Natural killer cell (primary cell): Measurements from ENCODE around the gene CLPTM1L. TPM values are rescaled to one million over a fixed set of nuclear protein-coding genes. Genes with fewer than 3 reads are reported as not detected.

Source experiments
- ATAC-seq, 3 donors: fragments of 150-1000 bp in 2 of 3; fragments of 200-7000 bp in 1 of 3; cut with Tn5 transposase; 1 replicate in 1 of 3; 2 replicates in 2 of 3; pipeline ENCODE4 v1.10.0; 2021; ENCODE audit warnings: mild to moderate bottlenecking in 2 of 3, moderate library complexity in 2 of 3
- DNase-seq, 2 donors: peaks; one replicate each; pipeline versions ENCODE4 v3.0.0 to v3.0.0-alpha.2; 2013 to 2021; ENCODE audit warnings: mixed read lengths in 1 of 2
- H3K27ac ChIP-seq: one replicate; pipeline ENCODE4 v1.5.1; 2013; ENCODE audit warnings: mild to moderate bottlenecking, low read length
- H3K27me3 ChIP-seq: one replicate; pipeline ENCODE4 v1.6.1; 2013; ENCODE audit warnings: low read length; ENCODE audit not compliant: control insufficient read depth, insufficient read depth
- H3K36me3 ChIP-seq: one replicate; pipeline ENCODE4 v1.6.1; 2013; ENCODE audit warnings: low read length; ENCODE audit not compliant: control insufficient read depth, insufficient read depth
- H3K4me1 ChIP-seq: one replicate; pipeline ENCODE4 v1.6.1; 2013; ENCODE audit warnings: low read length; ENCODE audit not compliant: control insufficient read depth, insufficient read depth
- H3K4me3 ChIP-seq: one replicate; pipeline ENCODE4 v1.5.1; 2013; ENCODE audit warnings: low read length
- H3K9me3 ChIP-seq: one replicate; pipeline ENCODE4 v1.6.1; 2013; ENCODE audit warnings: low read length; ENCODE audit not compliant: control insufficient read depth, insufficient read depth
- H3K27ac Mint-ChIP-seq, 2 donors: one replicate each; pipeline ENCODE4 v1.8.0; 2022; ENCODE audit warnings: mild to moderate bottlenecking in 2 of 2, mixed read lengths in 2 of 2, moderate library complexity in 1 of 2
- H3K27me3 Mint-ChIP-seq, 2 donors: one replicate each; pipeline ENCODE4 v1.8.0; 2022; ENCODE audit warnings: low read depth in 2 of 2, mixed read lengths in 2 of 2
- H3K36me3 Mint-ChIP-seq: one replicate; pipeline ENCODE4 v1.8.0; 2022; ENCODE audit warnings: mixed read lengths
- H3K4me1 Mint-ChIP-seq, 2 donors: one replicate each; pipeline ENCODE4 v1.8.0; 2022; ENCODE audit warnings: mixed read lengths in 2 of 2
- H3K4me3 Mint-ChIP-seq: one replicate; pipeline ENCODE4 v1.8.0; 2022; ENCODE audit warnings: mild to moderate bottlenecking, moderate library complexity, mixed read lengths
- H3K9me3 Mint-ChIP-seq, 2 donors: one replicate each; pipeline ENCODE4 v1.8.0; 2022; ENCODE audit warnings: mixed read lengths in 2 of 2
- WGBS: methylation state at CpG from one replicate; pipeline ENCODE4 v1.1.7; 2013; ENCODE audit warnings: missing lambda C conversion rate; ENCODE audit not compliant: insufficient coverage; 5-methylcytosine and 5-hydroxymethylcytosine counted together
- intact Hi-C: fragments of 100-400 bp; cut with micrococcal nuclease; formaldehyde crosslinking; loops from one replicate; pipeline ENCODE4 v1.14.2; 2022
- total RNA-seq, 4 donors: library from RNA; stranded (reverse); fragments of 120-200 nt in 1 of 4; gene quantifications; one replicate each; pipeline versions ENCODE4 v1.2.3 to v1.2.4, GENCODE V29; 2013 to 2022
- TF ChIP-seq, protein P1 (sequence below): fragments of 200-600 bp; IDR thresholded peaks from one replicate; pipeline ENCODE4 v1.8.0; 2022; ENCODE audit warnings: antibody characterized with exemption

Gene CLPTM1L
- total RNA-seq, 3 donors from 2014 or later (not counting 1 experiment from before 2014, with no cell fraction given), result 67.1 to 105 (median 97.5) TPM

DNA sequence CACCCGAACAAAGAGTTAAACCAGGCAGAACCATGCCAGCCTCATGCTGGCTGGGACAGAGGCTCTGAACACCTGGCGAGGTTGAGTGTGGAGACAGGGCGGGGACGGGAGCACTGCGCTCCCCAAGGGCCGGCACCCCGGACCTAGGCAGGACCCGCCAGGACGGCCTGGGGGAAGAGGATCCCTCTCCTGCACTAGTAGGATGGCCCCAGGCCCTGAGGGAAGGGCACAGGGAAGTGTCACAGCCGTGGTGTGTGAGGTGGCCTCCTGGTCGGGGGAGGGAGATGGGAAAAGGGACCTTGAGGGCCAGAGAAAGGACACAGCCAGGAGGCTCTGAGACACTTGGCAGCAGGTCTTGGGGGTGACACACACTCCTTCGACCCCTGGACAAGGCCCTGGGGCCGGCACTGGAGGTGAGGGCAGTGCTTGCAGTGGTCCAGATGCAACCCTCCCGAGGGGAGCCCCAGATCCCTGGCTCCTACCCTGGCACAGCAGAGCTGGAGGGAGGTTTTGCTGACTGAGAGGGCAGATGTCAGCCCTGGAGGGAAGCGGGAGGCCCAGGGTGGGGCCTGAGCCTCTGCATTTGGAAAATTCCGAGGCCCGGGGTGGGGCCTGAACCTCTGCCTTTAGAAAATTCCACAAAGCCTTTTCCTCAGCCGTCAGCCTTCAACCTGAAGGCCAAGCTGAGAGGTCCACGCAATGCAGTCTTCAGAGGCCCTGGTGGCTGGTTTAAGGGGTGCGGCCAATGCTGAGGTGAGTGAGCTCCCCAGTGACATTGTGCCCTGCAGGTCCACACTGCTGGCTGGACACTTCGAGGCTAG lies 25.3 kb downstream of the CLPTM1L start:
- H3K9me3 Mint-ChIP-seq, result no peaks in the 10 kb centered on the region
- TF ChIP-seq, protein P1, sequence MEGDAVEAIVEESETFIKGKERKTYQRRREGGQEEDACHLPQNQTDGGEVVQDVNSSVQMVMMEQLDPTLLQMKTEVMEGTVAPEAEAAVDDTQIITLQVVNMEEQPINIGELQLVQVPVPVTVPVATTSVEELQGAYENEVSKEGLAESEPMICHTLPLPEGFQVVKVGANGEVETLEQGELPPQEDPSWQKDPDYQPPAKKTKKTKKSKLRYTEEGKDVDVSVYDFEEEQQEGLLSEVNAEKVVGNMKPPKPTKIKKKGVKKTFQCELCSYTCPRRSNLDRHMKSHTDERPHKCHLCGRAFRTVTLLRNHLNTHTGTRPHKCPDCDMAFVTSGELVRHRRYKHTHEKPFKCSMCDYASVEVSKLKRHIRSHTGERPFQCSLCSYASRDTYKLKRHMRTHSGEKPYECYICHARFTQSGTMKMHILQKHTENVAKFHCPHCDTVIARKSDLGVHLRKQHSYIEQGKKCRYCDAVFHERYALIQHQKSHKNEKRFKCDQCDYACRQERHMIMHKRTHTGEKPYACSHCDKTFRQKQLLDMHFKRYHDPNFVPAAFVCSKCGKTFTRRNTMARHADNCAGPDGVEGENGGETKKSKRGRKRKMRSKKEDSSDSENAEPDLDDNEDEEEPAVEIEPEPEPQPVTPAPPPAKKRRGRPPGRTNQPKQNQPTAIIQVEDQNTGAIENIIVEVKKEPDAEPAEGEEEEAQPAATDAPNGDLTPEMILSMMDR, result no peak
- H3K27me3 Mint-ChIP-seq, result peaks cover 0 to 13% of the 10 kb centered on the region in 2 donors
- H3K4me3 ChIP-seq, result no peak overlapping the region
- peaks cover 2% of the 10 kb centered on the region for H3K27me3 ChIP-seq
- WGBS, result 93% methylated on average over 21 of the region's 21 CpGs
- no peak for ATAC-seq
- peak in 1 of 2 donors; percentile 12 for DNase-seq
- no peak overlapping the region for H3K27ac Mint-ChIP-seq
- peaks cover 26% of the 10 kb centered on the region for H3K4me1 ChIP-seq
- H3K27ac ChIP-seq, result no peak overlapping the region
- intact Hi-C loops, result no loop called here
- peaks cover 16% of the 10 kb centered on the region for H3K36me3 Mint-ChIP-seq
- no peaks in the 10 kb centered on the region for H3K9me3 ChIP-seq
- H3K4me1 Mint-ChIP-seq, result peaks cover 22 to 26% of the 10 kb centered on the region in 2 donors
- H3K36me3 ChIP-seq, result peaks cover 60% of the 10 kb centered on the region
- H3K4me3 Mint-ChIP-seq, result no peak overlapping the region

DNA sequence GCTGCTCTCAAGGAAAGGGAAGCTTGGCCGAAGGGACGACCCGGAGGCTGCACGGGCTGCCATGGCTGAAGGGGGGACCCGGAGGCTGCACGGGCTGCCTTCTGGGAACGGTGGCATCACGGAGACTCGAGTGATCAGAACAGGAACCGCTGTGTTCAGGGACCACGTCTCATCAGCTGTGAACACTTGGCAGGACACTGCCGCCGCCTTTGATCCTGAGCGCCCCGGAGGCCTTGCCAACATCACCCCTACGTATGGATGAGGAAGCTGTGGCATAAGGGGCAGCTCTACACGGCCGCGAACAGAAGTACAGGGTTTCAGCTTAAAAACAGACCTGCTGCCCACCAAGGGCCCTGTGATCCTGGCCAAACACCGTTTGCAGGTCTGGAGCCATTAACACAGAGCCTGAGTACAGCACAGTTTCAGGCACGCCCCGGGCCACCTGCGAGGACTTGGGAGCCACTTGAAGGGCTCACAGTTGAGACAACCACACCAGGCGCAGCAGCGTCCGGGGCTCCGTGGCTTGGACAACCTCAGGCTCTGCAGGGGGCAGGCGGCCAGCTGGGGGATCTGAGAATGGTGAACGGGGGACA lies 26.1 kb downstream of the CLPTM1L start:
- no peak overlapping the region for H3K27ac Mint-ChIP-seq

DNA sequence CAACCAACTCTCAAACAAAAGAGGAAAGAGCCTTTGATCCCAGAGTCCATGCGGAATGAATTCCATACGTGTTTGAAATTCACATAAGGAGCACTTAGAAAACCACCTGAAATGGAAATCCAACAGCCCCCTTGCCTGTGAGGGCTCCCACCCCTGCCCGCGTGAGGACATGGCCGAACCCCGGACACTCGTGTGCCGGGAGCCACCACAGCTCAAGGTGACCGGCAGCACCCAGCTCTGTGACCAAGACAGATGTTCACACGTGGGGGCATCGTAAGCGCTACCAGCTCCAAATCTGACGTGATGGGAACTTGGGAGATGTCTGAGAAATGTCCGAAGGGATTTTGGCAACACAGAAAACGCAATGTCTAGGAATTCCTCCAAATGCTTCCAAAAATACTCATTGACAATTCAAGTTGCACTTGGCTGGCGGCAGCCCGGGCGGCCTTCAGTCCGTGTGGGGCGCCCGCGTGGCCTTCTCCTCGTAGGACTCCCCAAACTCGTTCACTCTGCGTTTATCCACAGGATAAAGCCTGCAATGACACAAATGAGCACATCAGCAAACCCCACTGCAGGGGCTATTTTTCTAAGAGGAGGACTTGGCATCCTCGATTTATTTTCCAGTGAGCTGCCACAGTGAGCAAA lies 26.9 kb downstream of the CLPTM1L start:
- peaks cover 2% of the 10 kb centered on the region for H3K27me3 ChIP-seq
- peaks cover 36 to 37% of the 10 kb centered on the region in 2 donors for H3K4me1 Mint-ChIP-seq
- no peak overlapping the region for H3K4me3 Mint-ChIP-seq
- H3K9me3 Mint-ChIP-seq, result no peaks in the 10 kb centered on the region
- 97% methylated on average over 26 of the region's 26 CpGs for WGBS
- H3K36me3 ChIP-seq, result peaks cover 49% of the 10 kb centered on the region
- no peaks in the 10 kb centered on the region for H3K9me3 ChIP-seq
- peaks cover 0 to 13% of the 10 kb centered on the region in 2 donors for H3K27me3 Mint-ChIP-seq
- H3K27ac Mint-ChIP-seq, result no peak overlapping the region
- intact Hi-C loops, result no loop called here
- ATAC-seq, result no peak
- peaks cover 42% of the 10 kb centered on the region for H3K4me1 ChIP-seq
- no peak for DNase-seq
- peaks cover 16% of the 10 kb centered on the region for H3K36me3 Mint-ChIP-seq
- no peak overlapping the region for H3K4me3 ChIP-seq
- TF ChIP-seq, protein P1, result no peak
- no peak overlapping the region for H3K27ac ChIP-seq

More for the DNA sequence above, 26.1 kb downstream of the CLPTM1L start:
- Mint-ChIP-seq H3K4me3 (no peak overlapping the region), H3K36me3 (peaks cover 16% of the 10 kb centered on the region), H3K9me3 (no peaks in the 10 kb centered on the region), H3K27me3 (peaks cover 0 to 13% of the 10 kb centered on the region in 2 donors), H3K4me1 (peaks cover 29 to 33% of the 10 kb centered on the region in 2 donors)
- Histone ChIP-seq H3K27me3 (peaks cover 2% of the 10 kb centered on the region), H3K4me3 (no peak overlapping the region), H3K9me3 (no peaks in the 10 kb centered on the region), H3K4me1 (peaks cover 35% of the 10 kb centered on the region), H3K36me3 (peaks cover 52% of the 10 kb centered on the region), H3K27ac (no peak overlapping the region)
- DNase-seq (peak in 1 of 2 donors; percentile 13), ATAC-seq (no peak)
- intact Hi-C loops, result no loop called here
- TF ChIP-seq, protein P1, result no peak
- WGBS, result 92% methylated on average over 29 of the region's 29 CpGs
